ENCODE results near the gene PRDX6. TPM values are rescaled to one million over a fixed set of nuclear protein-coding genes. Genes with fewer than 3 reads are reported as not detected.

The PRDX6 gene
- total and polyA plus RNA-seq, 10 of the 15 experiments (the other 5 are each of a cell fraction or from before 2014, with no cell fraction given): 70.7 to 230 (median 138) TPM

DNA sequence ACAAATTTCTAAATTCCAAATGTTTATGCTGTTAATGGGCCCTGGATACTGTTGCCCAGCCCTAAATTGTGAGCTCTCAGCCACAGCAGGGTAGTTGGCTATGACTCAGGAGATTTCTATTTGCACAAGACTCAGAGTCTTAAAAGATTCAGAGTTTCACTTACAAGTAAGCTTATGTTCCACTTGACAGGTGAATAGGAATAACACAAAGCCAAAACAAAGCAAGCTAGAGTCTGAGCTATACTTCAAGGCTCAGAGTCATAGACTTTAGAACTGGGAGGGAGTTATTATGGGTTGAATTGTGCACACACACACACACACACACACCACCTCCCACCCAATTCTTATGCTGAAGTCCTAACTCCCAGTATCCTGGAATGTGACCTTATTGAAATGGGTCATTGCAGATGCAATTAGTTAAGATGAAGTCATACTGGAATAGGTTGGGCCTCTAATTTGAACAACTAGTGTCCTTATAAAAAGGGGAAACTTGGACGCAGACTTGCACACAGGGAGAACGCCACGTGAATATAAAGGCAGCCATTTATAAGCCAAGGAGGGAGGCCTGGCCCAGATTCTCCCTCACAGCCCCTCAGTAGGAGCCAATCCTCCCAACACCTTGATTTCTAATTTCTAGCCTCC is 30.2 kb downstream of the PRDX6 start:
- CTCF ChIA-PET: interaction anchor here (1.2 to 3.6 kb wide), 2 partner anchors 71 to 77 kb away, joined by 3 to 24 read pairs; no protein-coding TSS in a partner anchor
- BruUV-seq (replicated peaks): no TSS peak
- no peak for DNase-seq (ENCODE audit: low read depth, low spot score)
- Histone ChIP-seq H3K9ac (ENCODE audit: control insufficient read depth, insufficient read depth, low read length) (no peak overlapping the region), H3K27ac (ENCODE audit: control insufficient read depth, insufficient read depth) (no peak overlapping the region), H3K27me3 (replicated peaks in 1 of 2; ENCODE audit: control insufficient read depth in 2 of 2, insufficient read depth in 2 of 2, low read length in 1 of 2) (no peaks in the 10 kb centered on the region), H3K4me1 (ENCODE audit: control insufficient read depth, insufficient read depth, low read length) (no peaks in the 10 kb centered on the region), H3K4me2 (ENCODE audit: control insufficient read depth, insufficient read depth) (no peak overlapping the region), H4K20me1 (ENCODE audit: control insufficient read depth, insufficient read depth) (no peaks in the 10 kb centered on the region), H3K9me3 (replicated peaks; ENCODE audit: control insufficient read depth, insufficient read depth, low read length) (no peaks in the 10 kb centered on the region), H3K36me3 (ENCODE audit: control insufficient read depth in 2 of 2, insufficient read depth in 2 of 2, low read length in 1 of 2) (no peaks in the 10 kb centered on the region), H2AFZ (ENCODE audit: control insufficient read depth, low read depth, low read length) (no peak overlapping the region), H3K4me3 (no peak overlapping the region), H3K79me2 (ENCODE audit: control insufficient read depth, insufficient read depth, low read length) (no peaks in the 10 kb centered on the region)
- no peak; the same call in 1 of the 3 replicates for ATAC-seq
- WGBS (ENCODE audit: insufficient coverage, insufficient replicate concordance, low lambda C conversion rate, missing lambda C conversion rate): 45% methylated on average over 3 of the region's 3 CpGs
- no peak for FAIRE-seq
- intact Hi-C loops (cut with micrococcal nuclease; ENCODE audit: unreplicated experiment): loop anchor here (5.0 kb wide), 1 partner anchor 75 kb away; no protein-coding TSS in a partner anchor
- TF ChIP-seq TBL1XR1 (IDR thresholded peaks at IDR 0.05; ENCODE audit: low read depth, low read length): no peak
- TF ChIP-seq LARP7 (IDR thresholded peaks at IDR 0.05): no peak
- no peak for TF ChIP-seq SREBF2 (IDR thresholded peaks at IDR 0.05; ENCODE audit: low read length)
- TF ChIP-seq MTA3 (IDR thresholded peaks at IDR 0.05; ENCODE audit: borderline replicate concordance, low read length): no peak
- no peak for TF ChIP-seq SIX5 (IDR thresholded peaks at IDR 0.05; ENCODE audit: low read depth, low read length, severe bottlenecking)
- no peak for TF ChIP-seq SMAD1 (IDR thresholded peaks at IDR 0.05; ENCODE audit: low read depth, partially characterized antibody)
- TF ChIP-seq WRNIP1 (IDR thresholded peaks at IDR 0.05; ENCODE audit: borderline replicate concordance, low read depth, low read length): no peak
- TF ChIP-seq KDM1A (IDR thresholded peaks at IDR 0.05; ENCODE audit: borderline replicate concordance): no peak
- TF ChIP-seq TAF1 (IDR thresholded peaks at IDR 0.05; ENCODE audit: borderline replicate concordance, low read depth, low read length): no peak
- no peak for TF ChIP-seq PML (IDR thresholded peaks at IDR 0.05; ENCODE audit: low read length)
- no peak for TF ChIP-seq BHLHE40 (IDR thresholded peaks at IDR 0.05; ENCODE audit: borderline replicate concordance in 1 of 2, low read depth in 2 of 2, low read length in 1 of 2)
- TF ChIP-seq SKIL (IDR thresholded peaks at IDR 0.05; ENCODE audit: low read depth, poor library complexity, severe bottlenecking): no peak
- no peak for TF ChIP-seq JUND (IDR thresholded peaks at IDR 0.05; ENCODE audit: low read depth, low read length)
- TF ChIP-seq ZNF217 (IDR thresholded peaks at IDR 0.05): no peak
- TF ChIP-seq, protein P1, sequence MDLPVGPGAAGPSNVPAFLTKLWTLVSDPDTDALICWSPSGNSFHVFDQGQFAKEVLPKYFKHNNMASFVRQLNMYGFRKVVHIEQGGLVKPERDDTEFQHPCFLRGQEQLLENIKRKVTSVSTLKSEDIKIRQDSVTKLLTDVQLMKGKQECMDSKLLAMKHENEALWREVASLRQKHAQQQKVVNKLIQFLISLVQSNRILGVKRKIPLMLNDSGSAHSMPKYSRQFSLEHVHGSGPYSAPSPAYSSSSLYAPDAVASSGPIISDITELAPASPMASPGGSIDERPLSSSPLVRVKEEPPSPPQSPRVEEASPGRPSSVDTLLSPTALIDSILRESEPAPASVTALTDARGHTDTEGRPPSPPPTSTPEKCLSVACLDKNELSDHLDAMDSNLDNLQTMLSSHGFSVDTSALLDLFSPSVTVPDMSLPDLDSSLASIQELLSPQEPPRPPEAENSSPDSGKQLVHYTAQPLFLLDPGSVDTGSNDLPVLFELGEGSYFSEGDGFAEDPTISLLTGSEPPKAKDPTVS (IDR thresholded peaks at IDR 0.05; ENCODE audit: low read depth, low read length): no peak
- TF ChIP-seq POU2F2 (IDR thresholded peaks at IDR 0.05; ENCODE audit: borderline replicate concordance, low read depth, low read length): no peak
- in situ Hi-C loops (cut with MboI): no loop called here
- POLR2A ChIA-PET: no interaction called here
- RAD21 ChIA-PET (ENCODE audit: unreplicated experiment): interaction anchor here (0.9 kb wide), 1 partner anchor 158 kb away, joined by 3 read pairs; no protein-coding TSS in a partner anchor
- SMC1A ChIA-PET (ENCODE audit: uncharacterized antibody, unreplicated experiment): interaction anchor here (0.5 to 3.6 kb wide), 4 partner anchors 25 to 304 kb away, joined by 3 to 18 read pairs (median 3); no protein-coding TSS in a partner anchor
